Endodermal cell (in vitro differentiated cells): Measurements from ENCODE around the gene ANKS1B. TPM values are rescaled to one million over a fixed set of nuclear protein-coding genes. Genes with fewer than 3 reads are reported as not detected.

Source experiments
- DNase-seq: peaks from one replicate; pipeline ENCODE4 v3.0.0-alpha.2; 2017
- H3K27ac ChIP-seq: 2 replicates; pipeline ENCODE4 v1.5.1; 2013; ENCODE audit warnings: mild to moderate bottlenecking, low read depth, low read length, moderate library complexity
- H3K27me3 ChIP-seq: 2 replicates; pipeline ENCODE4 v1.6.1; 2013; ENCODE audit warnings: mild to moderate bottlenecking, low read length, moderate library complexity; ENCODE audit not compliant: insufficient read depth, control insufficient read depth, poor library complexity, severe bottlenecking
- H3K36me3 ChIP-seq: 2 replicates; pipeline ENCODE4 v1.7.0; 2013; ENCODE audit warnings: mild to moderate bottlenecking, low read length, moderate library complexity; ENCODE audit not compliant: control insufficient read depth, insufficient read depth
- H3K4me1 ChIP-seq: one replicate; pipeline ENCODE4 v1.7.0; 2013; ENCODE audit warnings: low read length; ENCODE audit not compliant: control insufficient read depth, insufficient read depth
- H3K4me3 ChIP-seq: 2 replicates; pipeline ENCODE4 v1.5.1; 2013; ENCODE audit warnings: mild to moderate bottlenecking, low read length, moderate library complexity
- H3K9ac ChIP-seq: 2 replicates; pipeline ENCODE4 v1.6.1; 2013; ENCODE audit warnings: mild to moderate bottlenecking, low read length, moderate library complexity; ENCODE audit not compliant: poor library complexity, severe bottlenecking; ENCODE audit errors: extremely low read depth
- H3K9me3 ChIP-seq: 2 replicates; pipeline ENCODE4 v1.6.1; 2013; ENCODE audit warnings: mild to moderate bottlenecking, low read length, moderate library complexity; ENCODE audit not compliant: control insufficient read depth
- H3K27ac Mint-ChIP-seq: 2 replicates; pipeline ENCODE4 v1.8.0; 2020; ENCODE audit warnings: mixed read lengths
- H3K27me3 Mint-ChIP-seq: 2 replicates; pipeline ENCODE4 v1.8.0; 2021; ENCODE audit warnings: mild to moderate bottlenecking, mixed read lengths; ENCODE audit not compliant: insufficient read depth
- H3K36me3 Mint-ChIP-seq: 2 replicates; pipeline ENCODE4 v1.8.0; 2020; ENCODE audit warnings: low read depth, mixed read lengths
- H3K4me1 Mint-ChIP-seq: 2 replicates; pipeline ENCODE4 v1.8.0; 2020; ENCODE audit warnings: mixed read lengths
- H3K4me3 Mint-ChIP-seq: 2 replicates; pipeline ENCODE4 v1.8.0; 2020; ENCODE audit warnings: mild to moderate bottlenecking, moderate library complexity, mixed read lengths
- H3K9me3 Mint-ChIP-seq: 2 replicates; pipeline ENCODE4 v1.8.0; 2020; ENCODE audit warnings: mild to moderate bottlenecking, mixed read lengths
- CTCF ChIP-seq: fragments of 200-600 bp; sonication (generic); conservative IDR thresholded peaks from 2 replicates; pipeline ENCODE4 v1.5.0; 2021; ENCODE audit warnings: antibody characterized with exemption, mild to moderate bottlenecking
- WGBS, 2 experiments: methylation state at CpG; one replicate each; pipeline versions ENCODE4 v1.1.5 to v1.1.7; 2013; ENCODE audit warnings: missing lambda C conversion rate in 2 of 2, mixed read lengths in 1 of 2; ENCODE audit not compliant: insufficient coverage in 1 of 2, insufficient read length in 1 of 2; 5-methylcytosine and 5-hydroxymethylcytosine counted together
- total RNA-seq, 2 donors: library from RNA; stranded (reverse); fragmentation: NEBNext Ultra II Directional in 1 of 2; extraction: Animal tissue kit (Norgen Biotek cat#: 25700) in 1 of 2; gene quantifications; 2 replicates in 1 of 2; 3 replicates in 1 of 2; pipeline ENCODE4 v1.2.1, GENCODE V29; 2021

The ANKS1B gene
- total RNA-seq, 2 donors from 2014 or later = 28.5 to 65.8 TPM

DNA sequence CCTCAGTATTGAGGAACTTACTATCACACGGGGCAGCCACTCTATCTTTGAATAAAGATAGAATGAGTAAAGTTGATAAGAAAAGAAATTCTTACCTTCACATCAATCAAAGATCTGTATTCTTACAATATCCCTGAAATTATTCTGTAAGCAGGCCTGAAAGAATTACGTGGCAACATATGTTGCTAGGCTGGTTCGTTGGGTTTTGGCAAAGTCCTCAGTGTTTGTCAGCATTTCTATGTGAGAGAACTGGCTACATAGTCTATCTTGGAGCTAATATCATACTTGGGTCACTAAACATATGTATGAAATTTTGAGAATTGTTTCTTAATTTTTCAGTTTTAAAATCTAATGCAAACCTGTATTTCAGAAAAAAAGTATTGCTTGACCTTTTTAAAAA lies 749.4 kb downstream of the ANKS1B start:
- no peaks in the 10 kb centered on the region for H3K36me3 ChIP-seq
- no peak overlapping the region for H3K9ac ChIP-seq
- H3K4me3 ChIP-seq = no peak overlapping the region
- H3K9me3 ChIP-seq = peaks cover 16% of the 10 kb centered on the region
- peaks cover 3% of the 10 kb centered on the region for H3K4me1 ChIP-seq
- H3K4me3 Mint-ChIP-seq = no peak overlapping the region
- 93 to 100% methylated on average over 2 of the region's 3 CpGs for WGBS, 2 experiments
- peaks cover 12% of the 10 kb centered on the region for H3K36me3 Mint-ChIP-seq
- no peaks in the 10 kb centered on the region for H3K27me3 ChIP-seq
- H3K4me1 Mint-ChIP-seq = peaks cover 19% of the 10 kb centered on the region
- peaks cover 31% of the 10 kb centered on the region for H3K9me3 Mint-ChIP-seq
- no peak overlapping the region for H3K27ac ChIP-seq
- H3K27me3 Mint-ChIP-seq = no peaks in the 10 kb centered on the region
- no peak for DNase-seq
- no peak for TF ChIP-seq CTCF
- no peak overlapping the region for H3K27ac Mint-ChIP-seq

GRCh38 chr12:99234702-99235101 lies 750.0 kb downstream of the ANKS1B start:
- no peaks in the 10 kb centered on the region for H3K27me3 Mint-ChIP-seq
- peaks cover 16% of the 10 kb centered on the region for H3K9me3 ChIP-seq
- no peak for DNase-seq
- no peak overlapping the region for H3K4me3 Mint-ChIP-seq
- H3K36me3 ChIP-seq = no peaks in the 10 kb centered on the region
- H3K4me1 Mint-ChIP-seq = peaks cover 19% of the 10 kb centered on the region
- peaks cover 6% of the 10 kb centered on the region for H3K36me3 Mint-ChIP-seq
- 91% methylated on average over 1 of the region's 1 CpG; no CpG with 5 or more reads in 1 of the 2 experiments for WGBS, 2 experiments
- no peaks in the 10 kb centered on the region for H3K27me3 ChIP-seq
- no peak overlapping the region for H3K27ac ChIP-seq
- H3K4me1 ChIP-seq = peaks cover 3% of the 10 kb centered on the region
- H3K9me3 Mint-ChIP-seq = peaks cover 24% of the 10 kb centered on the region
- H3K4me3 ChIP-seq = no peak overlapping the region
- TF ChIP-seq CTCF = no peak
- H3K9ac ChIP-seq = no peak overlapping the region
- H3K27ac Mint-ChIP-seq = no peak overlapping the region

- no peak overlapping the region for H3K9ac ChIP-seq
- peaks cover 10% of the 10 kb centered on the region for H3K9me3 Mint-ChIP-seq
- DNase-seq = no peak
- peaks cover 12% of the 10 kb centered on the region for H3K9me3 ChIP-seq
- no peak for TF ChIP-seq CTCF
- no peak overlapping the region for H3K27ac ChIP-seq
- peaks cover 9% of the 10 kb centered on the region for H3K4me1 Mint-ChIP-seq
- no peaks in the 10 kb centered on the region for H3K36me3 ChIP-seq
- 83% methylated on average over 3 of the region's 4 CpGs; no CpG with 5 or more reads in 1 of the 2 experiments for WGBS, 2 experiments
- H3K27ac Mint-ChIP-seq = no peak overlapping the region
- no peaks in the 10 kb centered on the region for H3K27me3 Mint-ChIP-seq
- peaks cover 3% of the 10 kb centered on the region for H3K4me1 ChIP-seq
- H3K4me3 ChIP-seq = no peak overlapping the region
- H3K4me3 Mint-ChIP-seq = no peak overlapping the region
- no peaks in the 10 kb centered on the region for H3K27me3 ChIP-seq
- H3K36me3 Mint-ChIP-seq = peaks cover 6% of the 10 kb centered on the region
These were observed 752.4 kb downstream of the ANKS1B start for GRCh38 chr12:99232324-99232723.
